ENCODE results near the gene ITGBL1. TPM values are rescaled to one million over a fixed set of nuclear protein-coding genes. Genes with fewer than 3 reads are reported as not detected.

The ITGBL1 gene
- total and polyA plus RNA-seq, 2 of the 8 experiments (the other 6 are each of a cell fraction or from before 2014, with no cell fraction given): not detected

- Histone ChIP-seq H3K79me2 (ENCODE audit: control insufficient read depth in 1 of 2, insufficient read depth in 2 of 2, low read length in 2 of 2) (no peaks in the 10 kb centered on the region), H3K9me3 (ENCODE audit: insufficient read depth in 2 of 2, low read depth in 1 of 2, low read length in 1 of 2) (no peaks in the 10 kb centered on the region), H3K79me1 (ENCODE audit: low read depth, low read length) (no peaks in the 10 kb centered on the region), H3K23ac (ENCODE audit: insufficient read length) (no peak overlapping the region), H2AFZ (ENCODE audit: low read length) (no peak overlapping the region), H3K56ac (replicated peaks; ENCODE audit: insufficient read length, low read depth, low read length) (no peak overlapping the region), H4K91ac (replicated peaks; ENCODE audit: insufficient read length, low read length) (no peak overlapping the region), H2BK120ac (replicated peaks; ENCODE audit: low read depth, low read length) (no peak overlapping the region), H3K14ac (ENCODE audit: insufficient read length) (no peak overlapping the region), H3K4me3 (ENCODE audit: extremely low read depth in 1 of 4, insufficient read depth in 2 of 4, low read depth in 3 of 4, low read length in 4 of 4) (peak overlapping the region in 2 of 4 experiments; percentile 14 to 27; a peak in 1 of 8 replicates), H2BK12ac (ENCODE audit: low read depth, low read length) (no peak overlapping the region), H2BK20ac (ENCODE audit: low read length) (no peak overlapping the region), H3K4ac (replicated peaks; ENCODE audit: insufficient read length, low read depth, low read length) (no peak overlapping the region), H3K18ac (ENCODE audit: extremely low read depth, low read length) (no peak overlapping the region), H3K9ac (replicated peaks in 1 of 4; ENCODE audit: extremely low read depth in 1 of 4, low read depth in 3 of 4, low read length in 3 of 4) (no peak overlapping the region), H3K4me2 (ENCODE audit: insufficient read depth in 1 of 2, low read depth in 2 of 2, low read length in 2 of 2) (peak overlapping the region in 1 of 2 experiments; percentile 14; a peak in 1 of 4 replicates), H3K36me3 (ENCODE audit: control insufficient read depth in 2 of 4, insufficient read depth in 4 of 4, low read length in 3 of 4) (no peaks in the 10 kb centered on the region), H4K5ac (ENCODE audit: insufficient read length, low read depth, low read length) (no peak overlapping the region), H3K27me3 (replicated peaks in 1 of 4; ENCODE audit: control insufficient read depth in 3 of 4, extremely low read depth in 1 of 4, insufficient read depth in 3 of 4, low read length in 3 of 4) (no peaks in the 10 kb centered on the region), H4K8ac (ENCODE audit: extremely low read depth, insufficient read depth, low read length) (peak overlapping the region; percentile 68; the same call in 1 of the 2 replicates), H4K20me1 (replicated peaks in 1 of 2; ENCODE audit: control insufficient read depth in 1 of 2, insufficient read depth in 2 of 2, low read length in 2 of 2) (no peaks in the 10 kb centered on the region), H3K23me2 (ENCODE audit: low read depth, low read length) (no peaks in the 10 kb centered on the region), H2AK5ac (ENCODE audit: low read depth, low read length) (no peak overlapping the region), H2BK5ac (ENCODE audit: low read depth, low read length) (no peak overlapping the region), H3K4me1 (replicated peaks in 1 of 4; ENCODE audit: control insufficient read depth in 3 of 4, insufficient read depth in 4 of 4, low read length in 3 of 4) (peaks cover 0 to 10% (median 3%) of the 10 kb centered on the region in 4 experiments; a peak in 1 of 7 replicates), H2BK15ac (ENCODE audit: low read length) (no peak overlapping the region), H3K27ac (ENCODE audit: low read depth, low read length) (no peak overlapping the region)
- ChIA-PET POLR2A (ENCODE audit: partially characterized antibody) (no interaction called here), CTCF (ENCODE audit: partially characterized antibody) (interaction anchor here (1.1 kb wide), 1 partner anchor 26 kb away, joined by 3 read pairs; no protein-coding TSS in a partner anchor)
- 87% methylated on average over 28 of the region's 41 CpGs; no CpG with 5 or more reads in 1 of the 2 experiments for whole genome bisulfite sequencing, 2 experiments (ENCODE audit: extremely low coverage in 1 of 2, insufficient coverage in 1 of 2, insufficient read length in 1 of 2, insufficient replicate concordance in 2 of 2, low coverage in 1 of 2, low lambda C conversion rate in 2 of 2, missing lambda C conversion rate in 1 of 2)
- DNase-seq (ENCODE audit: low read depth in 1 of 2, low spot score in 2 of 2) (no peak), FAIRE-seq (no peak)
- no peak for TF ChIP-seq ATF3 (IDR thresholded peaks at IDR 0.05; ENCODE audit: insufficient read depth, low read depth, low read length)
- peak in 2 of 3 experiments; percentile 19 to 28; a peak in 2 of 4 replicates for TF ChIP-seq CTCF (IDR thresholded peaks at IDR 0.05; ENCODE audit: control extremely low read depth in 1 of 3, insufficient read depth in 1 of 3, low read depth in 1 of 3, low read length in 3 of 3)
- TF ChIP-seq FOSL1 (IDR thresholded peaks at IDR 0.05; ENCODE audit: insufficient read depth, low read depth, low read length): no peak
- no peak for TF ChIP-seq BRCA1 (IDR thresholded peaks at IDR 0.05; ENCODE audit: low read depth, low read length)
- no peak for TF ChIP-seq GTF2F1 (IDR thresholded peaks at IDR 0.05; ENCODE audit: borderline replicate concordance, low read depth, low read length)
- no peak for TF ChIP-seq SRF (IDR thresholded peaks at IDR 0.05; ENCODE audit: low read depth, low read length)
- 0 out of 2 replicates have a peak, but pooled peaks have one; percentile 26 for TF ChIP-seq MAX (IDR thresholded peaks at IDR 0.05)
- no peak for TF ChIP-seq USF2 (IDR thresholded peaks at IDR 0.05; ENCODE audit: low read length)
Measured at GRCh38 chr13:101453784-101454201, 1.3 kb downstream of the ITGBL1 start.
